Panc1 (cell line): ENCODE results near the gene BCL2L11. TPM values are rescaled to one million over a fixed set of nuclear protein-coding genes. Genes with fewer than 3 reads are reported as not detected.
A peak's percentile ranks its signal among the peaks of the same experiment; 100 is the strongest.

Source experiments
- ATAC-seq: fragments of 200-7000 bp; cut with Tn5 transposase; 2 replicates; pipeline ENCODE4 v1.9.1; 2020; ENCODE audit warnings: mild to moderate bottlenecking, moderate library complexity
- BruUV-seq: library from RNA; stranded (reverse); fragments of 400-500 nt; replicated peaks from 2 replicates; lab custom pipeline; 2021; lab: Mats Ljungman, UMichigan
- CTCF ChIA-PET: fragments of 300-600 bp; sonication (Branson Sonifier 250); formaldehyde crosslinking; loops from one replicate; lab custom pipeline; 2022; ENCODE audit warnings: antibody characterized with exemption; lab: Charles Lee
- POLR2A ChIA-PET: fragments of 300-600 bp; sonication (Branson Sonifier 250); formaldehyde crosslinking; loops from one replicate; lab custom pipeline; 2022; ENCODE audit warnings: antibody characterized with exemption; lab: Charles Lee
- DNase-seq: peaks from one replicate; pipeline ENCODE4 v3.0.0-alpha.2; 2010; ENCODE audit warnings: low read depth, low spot score
- H3K27ac ChIP-seq: 2 replicates; pipeline ENCODE4 v1.5.1; 2011; ENCODE audit warnings: mild to moderate bottlenecking, low read length, inconsistent platforms
- H3K27me3 ChIP-seq: fragments of 200-500 bp; sonication (Bioruptor generic); 2 replicates; pipeline ENCODE4 v1.6.0; 2014; ENCODE audit warnings: low read length, inconsistent platforms; ENCODE audit not compliant: control insufficient read depth, insufficient read depth
- H3K36me3 ChIP-seq: fragments of 200-500 bp; sonication (Bioruptor generic); 2 replicates; pipeline ENCODE4 v1.5.1; 2014; ENCODE audit warnings: inconsistent platforms, mild to moderate bottlenecking, low read length, moderate library complexity; ENCODE audit not compliant: control insufficient read depth, insufficient read depth
- H3K4me1 ChIP-seq: 2 replicates; pipeline ENCODE4 v1.5.1; 2011; ENCODE audit warnings: inconsistent platforms, mild to moderate bottlenecking, low read length, moderate library complexity; ENCODE audit not compliant: control insufficient read depth, insufficient read depth
- H3K4me3 ChIP-seq, 2 experiments: 2 replicates each; pipeline ENCODE4 v1.5.1; 2011 to 2012; ENCODE audit warnings: low read depth in 2 of 2, low read length in 2 of 2, mild to moderate bottlenecking in 2 of 2, inconsistent platforms in 1 of 2, moderate library complexity in 1 of 2
- H3K9me3 ChIP-seq: fragments of 200-500 bp; sonication (Bioruptor generic); 2 replicates; pipeline ENCODE4 v1.5.1; 2014; ENCODE audit warnings: low read depth, mild to moderate bottlenecking, inconsistent platforms, low read length, moderate library complexity; ENCODE audit not compliant: control insufficient read depth, insufficient read depth
- CTCF ChIP-seq: fragments of 450-650 bp; IDR thresholded peaks from 2 replicates; pipeline ENCODE4 v1.5.1; 2017; ENCODE audit warnings: mild to moderate bottlenecking
- POLR2AphosphoS5 ChIP-seq: IDR thresholded peaks from 2 replicates; pipeline ENCODE4 v1.6.1; 2012; ENCODE audit warnings: mild to moderate bottlenecking, low read depth, low read length, moderate library complexity
- REST ChIP-seq, 2 experiments: IDR thresholded peaks; 2 replicates each; pipeline ENCODE4 v1.6.1; 2011 to 2012; ENCODE audit warnings: low read depth in 2 of 2, control low read depth in 1 of 2, low read length in 1 of 2, mild to moderate bottlenecking in 1 of 2, moderate library complexity in 1 of 2; ENCODE audit not compliant: insufficient read depth in 1 of 2
- SIN3A ChIP-seq: IDR thresholded peaks from 2 replicates; pipeline ENCODE4 v1.6.1; 2012; ENCODE audit warnings: low read depth, mild to moderate bottlenecking, low read length, moderate library complexity, borderline replicate concordance; ENCODE audit not compliant: insufficient read depth
- TCF7L2 ChIP-seq: IDR thresholded peaks from 2 replicates; pipeline ENCODE4 v1.6.1; 2011; ENCODE audit warnings: mild to moderate bottlenecking, low read depth, low read length, inconsistent platforms
- in situ Hi-C: cut with HindIII; loops from 2 replicates; pipeline ENCODE4 v1.10.0; 2016; ENCODE audit warnings: low sequenced_read_pairs, low pct_unique_long_range_greater_than_20kb
- intact Hi-C: fragments of 100-400 bp; cut with micrococcal nuclease; formaldehyde crosslinking; loops from one replicate; pipeline ENCODE4 v1.10.0; 2022; ENCODE audit not compliant: unreplicated experiment
- total RNA-seq: library from RNA; stranded (reverse); gene quantifications from one replicate; pipeline ENCODE4 v1.2.1, GENCODE V29; 2021; ENCODE audit not compliant: unreplicated experiment

Gene BCL2L11
- total RNA-seq, 1 experiment from 2014 or later: 43.8 TPM

GRCh38 chr2:111121028-111121827 is 514 bp downstream of the BCL2L11 start:
- ATAC-seq: no peak
- BruUV-seq: TSS peak; percentile 21
- in situ Hi-C loops (no loop called here), intact Hi-C loops (loop anchor here (10.0 kb wide), 1 partner anchor 334 kb away; no protein-coding TSS in a partner anchor)
- Histone ChIP-seq H3K27ac (peak overlapping the region; percentile 75), H3K36me3 (peaks cover 15% of the 10 kb centered on the region), H3K4me3 (peak overlapping the region; percentile 68 to 85), H3K27me3 (no peaks in the 10 kb centered on the region), H3K4me1 (peaks cover 23% of the 10 kb centered on the region), H3K9me3 (no peaks in the 10 kb centered on the region)
- DNase-seq: no peak
- ChIA-PET POLR2A (interaction anchor here (0.6 to 0.7 kb wide), 2 partner anchors 29 to 50 kb away, joined by 3 to 4 read pairs; no protein-coding TSS in a partner anchor), CTCF (interaction anchor here (0.6 kb wide), 1 partner anchor 578 kb away, joined by 3 read pairs; no protein-coding TSS in a partner anchor)
- no peak for TF ChIP-seq POLR2AphosphoS5
- no peak for TF ChIP-seq TCF7L2
- TF ChIP-seq SIN3A: no peak
- no peak for TF ChIP-seq CTCF
- no peak; a peak in 1 of 4 replicates for TF ChIP-seq REST (IDR thresholded peaks at IDR 0.05; ENCODE audit: insufficient read depth in 1 of 2, low read depth in 2 of 2, low read length in 1 of 2)

GRCh38 chr2:111121828-111122630 is 1.3 kb downstream of the BCL2L11 start:
- peak overlapping the region; percentile 68 to 85 for H3K4me3 ChIP-seq
- no peak for DNase-seq
- in situ Hi-C loops: no loop called here
- H3K4me1 ChIP-seq: peaks cover 23% of the 10 kb centered on the region
- TF ChIP-seq SIN3A (peak; percentile 72; the same call in 1 of the 2 replicates), POLR2AphosphoS5 (no peak), TCF7L2 (peak; percentile 65), REST (IDR thresholded peaks at IDR 0.05; ENCODE audit: insufficient read depth in 1 of 2, low read depth in 2 of 2, low read length in 1 of 2) (no peak), CTCF (no peak)
- ATAC-seq: peak; percentile 76
- H3K27me3 ChIP-seq: no peaks in the 10 kb centered on the region
- ChIA-PET POLR2A (no interaction called here), CTCF (no interaction called here)
- peaks cover 15% of the 10 kb centered on the region for H3K36me3 ChIP-seq
- peak overlapping the region; percentile 75 for H3K27ac ChIP-seq
- H3K9me3 ChIP-seq: no peaks in the 10 kb centered on the region
- no TSS peak for BruUV-seq
- intact Hi-C loops: loop anchor here (10.0 kb wide), 1 partner anchor 333 kb away; no protein-coding TSS in a partner anchor
